Effector memory CD4-positive, alpha-beta T cell (primary cell): ENCODE measurements around the gene VPS35L.

Experiments used
- DNase-seq, 3 donors: peaks; one replicate each; pipeline ENCODE4 v3.0.0-alpha.2; 2020
- H3K27ac ChIP-seq: 2 replicates; pipeline ENCODE4 v1.7.0; 2013; ENCODE audit warnings: mild to moderate bottlenecking, low read length, moderate library complexity; ENCODE audit not compliant: insufficient read depth, poor library complexity, severe bottlenecking
- H3K27me3 ChIP-seq: replicated peaks from 2 replicates; pipeline ENCODE4 v1.7.0; 2013; ENCODE audit warnings: mild to moderate bottlenecking, low read length; ENCODE audit not compliant: insufficient read depth, control insufficient read depth, poor library complexity, severe bottlenecking
- H3K36me3 ChIP-seq: 2 replicates; pipeline ENCODE4 v1.7.0; 2013; ENCODE audit warnings: mild to moderate bottlenecking, low read length, moderate library complexity; ENCODE audit not compliant: control insufficient read depth, insufficient read depth
- H3K4me1 ChIP-seq: 2 replicates; pipeline ENCODE4 v1.7.0; 2013; ENCODE audit warnings: low read length, mild to moderate bottlenecking; ENCODE audit not compliant: control insufficient read depth, insufficient read depth, poor library complexity, severe bottlenecking
- H3K4me3 ChIP-seq: 2 replicates; pipeline ENCODE4 v1.7.0; 2013; ENCODE audit warnings: low read length, low read depth, mild to moderate bottlenecking; ENCODE audit not compliant: insufficient read depth, poor library complexity, severe bottlenecking
- H3K9me3 ChIP-seq: 2 replicates; pipeline ENCODE4 v1.7.0; 2013; ENCODE audit warnings: mild to moderate bottlenecking, low read length, moderate library complexity; ENCODE audit not compliant: control insufficient read depth

The VPS35L gene

GRCh38 chr16:19735074-19735867, 179.8 kb downstream of the VPS35L start:
- H3K9me3 ChIP-seq: no peaks in the 10 kb centered on the region
- H3K36me3 ChIP-seq: no peaks in the 10 kb centered on the region
- no peak for DNase-seq
- no peak overlapping the region for H3K27ac ChIP-seq
- no peaks in the 10 kb centered on the region for H3K27me3 ChIP-seq
- no peaks in the 10 kb centered on the region for H3K4me1 ChIP-seq
- H3K4me3 ChIP-seq: no peak overlapping the region

GRCh38 chr16:19737306-19738038, 182.0 kb downstream of the VPS35L start:
- Histone ChIP-seq H3K9me3 (no peaks in the 10 kb centered on the region), H3K27me3 (no peaks in the 10 kb centered on the region), H3K4me3 (no peak overlapping the region), H3K27ac (no peak overlapping the region), H3K4me1 (no peaks in the 10 kb centered on the region), H3K36me3 (no peaks in the 10 kb centered on the region)
- no peak for DNase-seq

GRCh38 chr16:19741354-19741753, 185.9 kb downstream of the VPS35L start:
- H3K27ac ChIP-seq: no peak overlapping the region
- H3K36me3 ChIP-seq: no peaks in the 10 kb centered on the region
- no peak overlapping the region for H3K4me3 ChIP-seq
- H3K9me3 ChIP-seq: no peaks in the 10 kb centered on the region
- H3K27me3 ChIP-seq: no peaks in the 10 kb centered on the region
- H3K4me1 ChIP-seq: no peaks in the 10 kb centered on the region
- no peak for DNase-seq

- no peaks in the 10 kb centered on the region for H3K36me3 ChIP-seq
- no peaks in the 10 kb centered on the region for H3K27me3 ChIP-seq
- no peak overlapping the region for H3K27ac ChIP-seq
- H3K9me3 ChIP-seq: no peaks in the 10 kb centered on the region
- no peak for DNase-seq
- H3K4me3 ChIP-seq: no peak overlapping the region
- no peaks in the 10 kb centered on the region for H3K4me1 ChIP-seq
Observed at GRCh38 chr16:19743816-19744159, 188.3 kb downstream of the VPS35L start.

GRCh38 chr16:19744670-19745069, 189.2 kb downstream of the VPS35L start:
- Histone ChIP-seq H3K9me3 (no peaks in the 10 kb centered on the region), H3K4me3 (no peak overlapping the region), H3K36me3 (no peaks in the 10 kb centered on the region), H3K4me1 (no peaks in the 10 kb centered on the region), H3K27me3 (no peaks in the 10 kb centered on the region), H3K27ac (no peak overlapping the region)
- no peak for DNase-seq

- H3K27ac ChIP-seq: no peak overlapping the region
- no peaks in the 10 kb centered on the region for H3K9me3 ChIP-seq
- no peaks in the 10 kb centered on the region for H3K36me3 ChIP-seq
- no peaks in the 10 kb centered on the region for H3K27me3 ChIP-seq
- H3K4me1 ChIP-seq: no peaks in the 10 kb centered on the region
- no peak for DNase-seq
- no peak overlapping the region for H3K4me3 ChIP-seq
Observed at GRCh38 chr16:19745286-19746010, 189.9 kb downstream of the VPS35L start.

- no peaks in the 10 kb centered on the region for H3K4me1 ChIP-seq
- H3K27ac ChIP-seq: no peak overlapping the region
- no peak overlapping the region for H3K4me3 ChIP-seq
- DNase-seq: no peak
- H3K36me3 ChIP-seq: no peaks in the 10 kb centered on the region
- H3K27me3 ChIP-seq: no peaks in the 10 kb centered on the region
- no peaks in the 10 kb centered on the region for H3K9me3 ChIP-seq
Observed at GRCh38 chr16:19746561-19746960, 191.1 kb downstream of the VPS35L start.

- no peak for DNase-seq
- no peak overlapping the region for H3K4me3 ChIP-seq
- H3K4me1 ChIP-seq: no peaks in the 10 kb centered on the region
- no peaks in the 10 kb centered on the region for H3K27me3 ChIP-seq
- no peaks in the 10 kb centered on the region for H3K36me3 ChIP-seq
- no peak overlapping the region for H3K27ac ChIP-seq
- no peaks in the 10 kb centered on the region for H3K9me3 ChIP-seq
Observed at GRCh38 chr16:19748389-19749168, 193.1 kb downstream of the VPS35L start.

GRCh38 chr16:19749571-19750080, 194.1 kb downstream of the VPS35L start:
- H3K36me3 ChIP-seq: no peaks in the 10 kb centered on the region
- no peaks in the 10 kb centered on the region for H3K9me3 ChIP-seq
- no peak overlapping the region for H3K4me3 ChIP-seq
- no peaks in the 10 kb centered on the region for H3K4me1 ChIP-seq
- no peak overlapping the region for H3K27ac ChIP-seq
- no peaks in the 10 kb centered on the region for H3K27me3 ChIP-seq
- DNase-seq: no peak
